Measurements from ENCODE around the gene BRAF. TPM values are rescaled to one million over a fixed set of nuclear protein-coding genes. Genes with fewer than 3 reads are reported as not detected.
"Not testable (repeated sequence)": the region's sequence is repeated elsewhere in the genome, so short reads cannot be mapped to it uniquely, and the experiment has no call there.

Gene BRAF
- total and polyA plus RNA-seq, 2 experiments from 2014 or later, result 14.0 to 42.0 TPM

DNA sequence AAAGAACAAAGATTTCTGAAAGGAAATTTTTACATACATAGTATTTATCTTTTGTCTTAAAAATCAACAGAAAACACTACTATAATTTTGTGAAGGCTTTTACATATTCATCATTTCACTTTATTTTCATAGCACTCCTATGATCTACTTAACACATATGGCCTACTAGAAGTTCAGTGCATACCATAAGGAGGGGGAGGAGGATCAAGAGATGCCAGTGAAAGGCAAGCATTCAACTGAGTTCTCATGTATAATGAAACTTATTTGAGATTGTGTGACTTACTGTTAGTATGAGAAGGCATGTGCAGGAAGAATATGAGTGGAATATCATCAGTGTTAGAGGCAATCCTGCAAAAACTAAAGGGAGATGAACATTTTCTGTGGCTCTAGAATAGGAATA is 10.6 kb downstream of the BRAF start:
- no peak overlapping the region for H2AFZ ChIP-seq
- peaks cover 56% of the 10 kb centered on the region for H4K20me1 ChIP-seq (ENCODE audit: insufficient read depth, poor library complexity, severe bottlenecking)
- no peak overlapping the region for H3K4me2 ChIP-seq
- H3K27me3 ChIP-seq, result no peaks in the 10 kb centered on the region
- H3K27ac ChIP-seq, result peak overlapping the region; percentile 56
- no peaks in the 10 kb centered on the region for H3K4me1 ChIP-seq (ENCODE audit: insufficient read depth)
- no peaks in the 10 kb centered on the region for H3K9me2 ChIP-seq (replicated peaks; ENCODE audit: insufficient read depth)
- no peak for TF ChIP-seq EZH2 (IDR thresholded peaks at IDR 0.05; ENCODE audit: borderline replicate concordance)
- no peak for TF ChIP-seq CTCF (IDR thresholded peaks at IDR 0.05; ENCODE audit: poor library complexity)
- no peak for TF ChIP-seq EZH2phosphoT487 (IDR thresholded peaks at IDR 0.05; ENCODE audit: low read depth, severe bottlenecking, unreplicated experiment)
- no peaks in the 10 kb centered on the region for H3K9me3 ChIP-seq (ENCODE audit: low read depth)
- no peaks in the 10 kb centered on the region for H3K36me3 ChIP-seq (replicated peaks; ENCODE audit: insufficient read depth, low read depth)
- H3K79me2 ChIP-seq, result peaks cover 97% of the 10 kb centered on the region
- DNase-seq (ENCODE audit: low spot score), result no peak
- H3K4me3 ChIP-seq, result no peak overlapping the region

DNA sequence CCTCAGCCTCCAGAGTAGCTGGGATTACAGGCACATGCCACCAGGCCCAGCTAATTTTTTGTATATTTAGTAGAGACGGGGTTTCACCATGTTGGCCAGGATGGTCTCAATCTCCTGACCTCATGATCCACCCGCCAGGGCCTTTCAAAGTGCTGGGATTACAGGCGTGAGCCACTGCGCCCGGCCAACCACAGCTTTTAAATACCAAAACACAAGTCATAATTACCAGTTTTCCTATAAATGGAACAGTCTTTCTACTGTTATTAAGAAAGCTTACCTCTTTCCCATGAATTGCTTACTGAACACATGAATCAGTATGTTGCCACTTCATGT is 11.2 kb downstream of the BRAF start:
- not testable (repeated sequence) for H3K36me3 ChIP-seq (replicated peaks; ENCODE audit: insufficient read depth, low read depth); DNase-seq (ENCODE audit: low spot score); H2AFZ ChIP-seq; H3K27me3 ChIP-seq; H3K4me3 ChIP-seq; H3K9me2 ChIP-seq (replicated peaks; ENCODE audit: insufficient read depth); H3K4me1 ChIP-seq (ENCODE audit: insufficient read depth); H3K9me3 ChIP-seq (ENCODE audit: low read depth); H3K4me2 ChIP-seq
- 73% methylated on average over 5 of the region's 5 CpGs for WGBS (ENCODE audit: low lambda C conversion rate, missing lambda C conversion rate)
- H3K27ac ChIP-seq, result peak overlapping the region; percentile 56
- peaks cover 97% of the 10 kb centered on the region for H3K79me2 ChIP-seq
- H4K20me1 ChIP-seq (ENCODE audit: insufficient read depth, poor library complexity, severe bottlenecking), result peaks cover 60% of the 10 kb centered on the region

DNA sequence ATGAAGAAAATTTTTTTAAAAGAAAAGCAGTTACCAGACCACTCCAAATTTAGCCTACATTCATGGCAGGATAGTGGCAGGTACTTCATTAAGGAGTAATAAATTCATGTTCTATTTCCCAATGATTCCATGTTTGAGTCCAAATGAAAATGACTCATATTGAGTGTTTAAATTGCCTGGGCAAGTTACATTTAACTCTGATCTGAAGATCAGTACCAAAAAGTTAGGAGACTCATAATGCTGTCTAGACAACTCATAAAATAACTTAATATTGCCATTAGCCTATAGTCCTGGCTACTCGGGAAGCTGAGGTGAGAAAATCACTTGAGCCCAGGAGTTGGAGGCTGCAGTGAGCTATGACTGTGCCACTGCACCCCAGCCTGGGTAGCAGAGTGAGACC is 13.0 kb downstream of the BRAF start:
- H3K4me1 ChIP-seq (ENCODE audit: insufficient read depth), result no peaks in the 10 kb centered on the region
- no peak overlapping the region for H3K4me2 ChIP-seq
- H3K36me3 ChIP-seq (replicated peaks; ENCODE audit: insufficient read depth, low read depth), result no peaks in the 10 kb centered on the region
- no peak overlapping the region for H3K27ac ChIP-seq
- no peak for TF ChIP-seq CTCF (IDR thresholded peaks at IDR 0.05; ENCODE audit: poor library complexity)
- TF ChIP-seq EZH2 (IDR thresholded peaks at IDR 0.05; ENCODE audit: borderline replicate concordance), result no peak
- TF ChIP-seq EZH2phosphoT487 (IDR thresholded peaks at IDR 0.05; ENCODE audit: low read depth, severe bottlenecking, unreplicated experiment), result no peak
- H3K4me3 ChIP-seq, result no peak overlapping the region
- peaks cover 97% of the 10 kb centered on the region for H3K79me2 ChIP-seq
- no peaks in the 10 kb centered on the region for H3K27me3 ChIP-seq
- H4K20me1 ChIP-seq (ENCODE audit: insufficient read depth, poor library complexity, severe bottlenecking), result peaks cover 73% of the 10 kb centered on the region
- DNase-seq (ENCODE audit: low spot score), result no peak
- H3K9me3 ChIP-seq (ENCODE audit: low read depth), result no peaks in the 10 kb centered on the region
- H2AFZ ChIP-seq, result no peak overlapping the region
- H3K9me2 ChIP-seq (replicated peaks; ENCODE audit: insufficient read depth), result no peaks in the 10 kb centered on the region
- 32% methylated on average over 1 of the region's 1 CpG for WGBS (ENCODE audit: low lambda C conversion rate, missing lambda C conversion rate)

GRCh38 chr7:140909476-140910161 is 15.1 kb downstream of the BRAF start:
- H3K4me1 ChIP-seq (ENCODE audit: insufficient read depth), result no peaks in the 10 kb centered on the region
- no peaks in the 10 kb centered on the region for H3K36me3 ChIP-seq (replicated peaks; ENCODE audit: insufficient read depth, low read depth)
- DNase-seq (ENCODE audit: low spot score), result no peak
- no peak overlapping the region for H3K4me2 ChIP-seq
- peaks cover 95% of the 10 kb centered on the region for H3K79me2 ChIP-seq
- no peak overlapping the region for H2AFZ ChIP-seq
- no peaks in the 10 kb centered on the region for H3K9me3 ChIP-seq (ENCODE audit: low read depth)
- TF ChIP-seq EZH2 (IDR thresholded peaks at IDR 0.05; ENCODE audit: borderline replicate concordance) (no peak), CTCF (IDR thresholded peaks at IDR 0.05; ENCODE audit: poor library complexity) (no peak), EZH2phosphoT487 (IDR thresholded peaks at IDR 0.05; ENCODE audit: low read depth, severe bottlenecking, unreplicated experiment) (no peak)
- no peaks in the 10 kb centered on the region for H3K27me3 ChIP-seq
- H3K27ac ChIP-seq, result no peak overlapping the region
- 92% methylated on average over 5 of the region's 5 CpGs for WGBS (ENCODE audit: low lambda C conversion rate, missing lambda C conversion rate)
- peaks cover 58% of the 10 kb centered on the region for H4K20me1 ChIP-seq (ENCODE audit: insufficient read depth, poor library complexity, severe bottlenecking)
- no peaks in the 10 kb centered on the region for H3K9me2 ChIP-seq (replicated peaks; ENCODE audit: insufficient read depth)
- H3K4me3 ChIP-seq, result no peak overlapping the region
